ENCODE data around the gene ADGRA1. TPM values are rescaled to one million over a fixed set of nuclear protein-coding genes. Genes with fewer than 3 reads are reported as not detected.

ADGRA1 gene
- total RNA-seq, 4 donors from 2014 or later: not detected

- no peak for TF ChIP-seq POLR2A (IDR thresholded peaks at IDR 0.05)
- no peak for TF ChIP-seq CTCF (IDR thresholded peaks at IDR 0.05)
- Histone ChIP-seq H3K4me1 (no peaks in the 10 kb centered on the region), H3K36me3 (no peaks in the 10 kb centered on the region), H3K27ac (no peak overlapping the region), H3K27me3 (no peaks in the 10 kb centered on the region), H3K9me3 (no peaks in the 10 kb centered on the region), H3K4me3 (no peak overlapping the region)
- no peak for DNase-seq
Measured at GRCh38 chr10:133080683-133081040, 7.1 kb upstream of the ADGRA1 start.

GRCh38 chr10:133081636-133082035 lies 6.1 kb upstream of the ADGRA1 start:
- Histone ChIP-seq H3K36me3 (no peaks in the 10 kb centered on the region), H3K9me3 (no peaks in the 10 kb centered on the region), H3K4me1 (no peaks in the 10 kb centered on the region), H3K4me3 (no peak overlapping the region), H3K27me3 (no peaks in the 10 kb centered on the region), H3K27ac (no peak overlapping the region)
- DNase-seq: no peak
- TF ChIP-seq POLR2A (IDR thresholded peaks at IDR 0.05) (no peak), CTCF (IDR thresholded peaks at IDR 0.05) (no peak)

GRCh38 chr10:133082685-133083421 lies 4.9 kb upstream of the ADGRA1 start:
- Histone ChIP-seq H3K36me3 (no peaks in the 10 kb centered on the region), H3K27me3 (no peaks in the 10 kb centered on the region), H3K27ac (no peak overlapping the region)

GRCh38 chr10:133083422-133084100 lies 4.2 kb upstream of the ADGRA1 start:
- H3K4me3 ChIP-seq: no peak overlapping the region
- DNase-seq: no peak
- peaks cover 0 to 7% of the 10 kb centered on the region in 2 donors for H3K27me3 ChIP-seq
- no peak overlapping the region for H3K27ac ChIP-seq
- no peaks in the 10 kb centered on the region for H3K36me3 ChIP-seq
- TF ChIP-seq POLR2A (IDR thresholded peaks at IDR 0.05) (no peak), CTCF (IDR thresholded peaks at IDR 0.05) (no peak)
- H3K9me3 ChIP-seq: no peaks in the 10 kb centered on the region
- peaks cover 0 to 9% (median 0%) of the 10 kb centered on the region in 4 donors for H3K4me1 ChIP-seq

More at GRCh38 chr10:133082685-133083421, 4.9 kb upstream of the ADGRA1 start:
- H3K9me3 ChIP-seq: no peaks in the 10 kb centered on the region
- no peak for TF ChIP-seq POLR2A (IDR thresholded peaks at IDR 0.05)
- no peak for TF ChIP-seq CTCF (IDR thresholded peaks at IDR 0.05)
- H3K4me3 ChIP-seq: no peak overlapping the region
- H3K4me1 ChIP-seq: peaks cover 0 to 4% (median 0%) of the 10 kb centered on the region in 4 donors
- DNase-seq: no peak

GRCh38 chr10:133084491-133084890 lies 3.2 kb upstream of the ADGRA1 start:
- Histone ChIP-seq H3K4me3 (no peak overlapping the region), H3K4me1 (peaks cover 0 to 9% (median 0%) of the 10 kb centered on the region in 4 donors), H3K36me3 (no peaks in the 10 kb centered on the region), H3K27me3 (peaks cover 0 to 10% of the 10 kb centered on the region in 2 donors), H3K27ac (no peak overlapping the region), H3K9me3 (no peaks in the 10 kb centered on the region)
- no peak for DNase-seq
- TF ChIP-seq POLR2A (IDR thresholded peaks at IDR 0.05): no peak
- TF ChIP-seq CTCF (IDR thresholded peaks at IDR 0.05): no peak
